Stomach (tissue), 9 donors: Measurements from ENCODE around the gene EIF2B1. TPM values are rescaled to one million over a fixed set of nuclear protein-coding genes. Genes with fewer than 3 reads are reported as not detected.

Source experiments
- DNase-seq, 2 donors: peaks; one replicate each; pipeline versions ENCODE4 v3.0.0 to v3.0.0-alpha.2; 2013 to 2019
- H3K27ac ChIP-seq, 5 donors: fragments of 200-600 bp in 4 of 5; sonication (generic) in 4 of 5; one replicate each; pipeline ENCODE4 v1.5.1; 2013 to 2019; ENCODE audit warnings: mild to moderate bottlenecking in 1 of 5, moderate library complexity in 1 of 5
- H3K27me3 ChIP-seq, 3 donors: fragments of 200-600 bp; sonication (generic); one replicate each; pipeline ENCODE4 v1.5.1; 2017 to 2019; ENCODE audit warnings: mixed run types in 1 of 3
- H3K36me3 ChIP-seq, 4 donors: fragments of 200-600 bp; sonication (generic); 1 replicate in 3 of 4; 2 replicates in 1 of 4; pipeline ENCODE4 v1.5.1; 2016 to 2019
- H3K4me1 ChIP-seq, 4 donors: fragments of 200-600 bp; sonication (generic); one replicate each; pipeline ENCODE4 v1.5.1; 2016 to 2019
- H3K4me3 ChIP-seq, 4 donors: fragments of 200-600 bp; sonication (generic) in 3 of 4; one replicate each; pipeline ENCODE4 v1.5.1; 2016 to 2019; ENCODE audit warnings: mild to moderate bottlenecking in 1 of 4
- H3K9me3 ChIP-seq, 4 donors: fragments of 200-600 bp; sonication (generic); one replicate each; pipeline ENCODE4 v1.5.1; 2016 to 2019
- EP300 ChIP-seq: sonication (generic); formaldehyde crosslinking; IDR thresholded peaks from one replicate; pipeline ENCODE4 v1.6.1; 2017; ENCODE audit warnings: antibody characterized with exemption
- POLR2A ChIP-seq, 4 donors: fragments of 450-650 bp; IDR thresholded peaks; one replicate each; pipeline ENCODE4 v1.6.1; 2016; ENCODE audit warnings: antibody characterized with exemption in 4 of 4, control low read depth in 2 of 4, mild to moderate bottlenecking in 1 of 4, moderate library complexity in 1 of 4
- POLR2AphosphoS5 ChIP-seq, 3 donors: sonication (generic); formaldehyde crosslinking; IDR thresholded peaks; one replicate each; pipeline ENCODE4 v1.6.1; 2016; ENCODE audit warnings: antibody characterized with exemption in 3 of 3
- WGBS, 5 donors: extraction: QIAGEN DNeasy Blood & Tissue Kit in 3 of 5; methylation state at CpG; one replicate each; pipeline versions ENCODE4 v1.1.5 to v1.1.7; 2013 to 2018; 5-methylcytosine and 5-hydroxymethylcytosine counted together
- intact Hi-C: fragments of 100-400 bp; cut with DNase I; formaldehyde crosslinking; loops from one replicate; pipeline ENCODE4 v1.15.1; 2023; ENCODE audit warnings: low total_unique reads
- polyA plus RNA-seq, 3 donors: library from polyadenylated mRNA; stranded (reverse); fragments of 200-250 nt; gene quantifications; one replicate each; pipeline ENCODE4 v1.2.3, GENCODE V29; 2013
- total RNA-seq, 5 donors: library from RNA; depleted of rRNA; stranded (reverse); fragments of >200 nt; gene quantifications; one replicate each; pipeline versions ENCODE4 v1.1.0 to v1.2.3, GENCODE V29; 2014 to 2016
- TF ChIP-seq, protein P1 (sequence below), 7 experiments: fragments of 450-650 bp in 4 of 7; fragments of 200-600 bp in 3 of 7; sonication (generic) in 3 of 7; IDR thresholded peaks; one replicate each; pipeline ENCODE4 v1.5.1; 2016 to 2019; ENCODE audit warnings: antibody characterized with exemption in 7 of 7, control low read depth in 2 of 7, mild to moderate bottlenecking in 1 of 7
- donor health status: healthy with polysubstance abuse.
- donor health status: Bipolar disorder and iron deficiency.
- donor health status: healthy.

Gene EIF2B1
- total and polyA plus RNA-seq, 8 donors, result 20.0 to 194 (median 39.6) TPM

GRCh38 chr12:123599721-123600120, 33.8 kb downstream of the EIF2B1 start:
- intact Hi-C loops, result no loop called here
- TF ChIP-seq POLR2A (IDR thresholded peaks at IDR 0.05) (no peak), EP300 (no peak), POLR2AphosphoS5 (IDR thresholded peaks at IDR 0.05) (no peak)
- TF ChIP-seq, protein P1, sequence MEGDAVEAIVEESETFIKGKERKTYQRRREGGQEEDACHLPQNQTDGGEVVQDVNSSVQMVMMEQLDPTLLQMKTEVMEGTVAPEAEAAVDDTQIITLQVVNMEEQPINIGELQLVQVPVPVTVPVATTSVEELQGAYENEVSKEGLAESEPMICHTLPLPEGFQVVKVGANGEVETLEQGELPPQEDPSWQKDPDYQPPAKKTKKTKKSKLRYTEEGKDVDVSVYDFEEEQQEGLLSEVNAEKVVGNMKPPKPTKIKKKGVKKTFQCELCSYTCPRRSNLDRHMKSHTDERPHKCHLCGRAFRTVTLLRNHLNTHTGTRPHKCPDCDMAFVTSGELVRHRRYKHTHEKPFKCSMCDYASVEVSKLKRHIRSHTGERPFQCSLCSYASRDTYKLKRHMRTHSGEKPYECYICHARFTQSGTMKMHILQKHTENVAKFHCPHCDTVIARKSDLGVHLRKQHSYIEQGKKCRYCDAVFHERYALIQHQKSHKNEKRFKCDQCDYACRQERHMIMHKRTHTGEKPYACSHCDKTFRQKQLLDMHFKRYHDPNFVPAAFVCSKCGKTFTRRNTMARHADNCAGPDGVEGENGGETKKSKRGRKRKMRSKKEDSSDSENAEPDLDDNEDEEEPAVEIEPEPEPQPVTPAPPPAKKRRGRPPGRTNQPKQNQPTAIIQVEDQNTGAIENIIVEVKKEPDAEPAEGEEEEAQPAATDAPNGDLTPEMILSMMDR (IDR thresholded peaks at IDR 0.05), result no peak
- peaks cover 14 to 52% (median 37%) of the 10 kb centered on the region in 4 donors for H3K4me1 ChIP-seq
- peak in 1 of 2 donors; percentile 11 for DNase-seq
- H3K27ac ChIP-seq, result no peak overlapping the region
- peaks cover 20 to 56% (median 50%) of the 10 kb centered on the region in 4 donors for H3K36me3 ChIP-seq
- H3K27me3 ChIP-seq, result no peaks in the 10 kb centered on the region
- WGBS, 5 donors, result 87 to 94% (median 91%) methylated on average over 7 of the region's 7 CpGs
- H3K4me3 ChIP-seq, result no peak overlapping the region
- H3K9me3 ChIP-seq, result no peaks in the 10 kb centered on the region

DNA sequence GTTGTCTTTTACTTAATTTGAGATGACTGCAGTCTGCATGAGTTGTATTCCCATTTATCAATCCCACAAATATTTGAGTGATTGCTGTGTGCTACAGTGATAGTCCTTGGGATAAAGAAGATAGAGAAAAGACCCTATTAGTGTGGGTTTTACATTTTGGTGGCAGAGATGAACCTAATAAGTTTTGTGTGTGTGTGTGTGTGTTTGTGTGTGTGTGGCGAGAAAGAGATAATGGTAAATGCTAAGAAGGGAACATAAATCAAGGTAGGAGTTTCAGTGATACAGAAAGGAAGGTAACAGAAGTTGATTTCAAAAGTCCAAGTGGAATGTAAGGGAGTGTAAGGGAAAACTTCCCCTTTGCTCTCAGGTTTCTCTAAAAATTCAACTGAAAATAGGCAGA, 34.2 kb downstream of the EIF2B1 start:
- intact Hi-C loops, result no loop called here

DNA sequence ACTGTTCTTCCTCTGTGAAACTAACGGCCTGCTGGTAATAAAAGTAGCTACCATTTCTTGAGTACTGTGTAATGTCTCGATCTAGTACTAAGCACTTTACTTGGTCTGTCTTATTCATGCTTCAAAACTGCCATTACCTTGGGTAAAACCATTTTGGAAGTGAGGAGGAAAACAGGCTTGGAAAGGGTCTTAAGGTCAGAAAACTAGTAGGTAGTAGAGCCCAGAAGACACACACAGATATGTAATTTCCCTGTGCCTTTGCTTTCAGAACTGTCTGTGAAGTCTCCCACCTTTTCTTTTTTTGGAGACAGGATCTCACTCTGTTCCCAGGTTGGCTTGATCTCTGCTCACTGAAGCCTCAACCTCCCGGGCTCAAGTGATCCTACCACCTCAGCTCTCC, 35.0 kb downstream of the EIF2B1 start:
- H3K27me3 ChIP-seq, result no peaks in the 10 kb centered on the region
- intact Hi-C loops, result no loop called here
- no peaks in the 10 kb centered on the region for H3K9me3 ChIP-seq
- peaks cover 13 to 44% (median 35%) of the 10 kb centered on the region in 4 donors for H3K4me1 ChIP-seq
- DNase-seq, result peak in 1 of 2 donors; percentile 5
- H3K36me3 ChIP-seq, result peaks cover 23 to 58% (median 58%) of the 10 kb centered on the region in 4 donors
- 77 to 84% (median 79%) methylated on average over 3 of the region's 3 CpGs for WGBS, 5 donors
- TF ChIP-seq, protein P1 (IDR thresholded peaks at IDR 0.05), result no peak
- TF ChIP-seq POLR2AphosphoS5 (IDR thresholded peaks at IDR 0.05) (no peak), EP300 (no peak), POLR2A (IDR thresholded peaks at IDR 0.05) (no peak)
- H3K27ac ChIP-seq, result no peak overlapping the region
- no peak overlapping the region for H3K4me3 ChIP-seq

More for the DNA sequence above, 34.2 kb downstream of the EIF2B1 start:
- TF ChIP-seq, protein P1 (IDR thresholded peaks at IDR 0.05), result no peak
- TF ChIP-seq POLR2A (IDR thresholded peaks at IDR 0.05) (no peak), POLR2AphosphoS5 (IDR thresholded peaks at IDR 0.05) (no peak), EP300 (no peak)
- no peaks in the 10 kb centered on the region for H3K9me3 ChIP-seq
- peaks cover 14 to 52% (median 40%) of the 10 kb centered on the region in 4 donors for H3K4me1 ChIP-seq
- H3K27me3 ChIP-seq, result no peaks in the 10 kb centered on the region
- no peak overlapping the region for H3K4me3 ChIP-seq
- no peak for DNase-seq
- WGBS, 5 donors, result 81 to 97% (median 95%) methylated on average over 1 of the region's 1 CpG
- H3K27ac ChIP-seq, result no peak overlapping the region
- H3K36me3 ChIP-seq, result peaks cover 20 to 56% (median 52%) of the 10 kb centered on the region in 4 donors

DNA sequence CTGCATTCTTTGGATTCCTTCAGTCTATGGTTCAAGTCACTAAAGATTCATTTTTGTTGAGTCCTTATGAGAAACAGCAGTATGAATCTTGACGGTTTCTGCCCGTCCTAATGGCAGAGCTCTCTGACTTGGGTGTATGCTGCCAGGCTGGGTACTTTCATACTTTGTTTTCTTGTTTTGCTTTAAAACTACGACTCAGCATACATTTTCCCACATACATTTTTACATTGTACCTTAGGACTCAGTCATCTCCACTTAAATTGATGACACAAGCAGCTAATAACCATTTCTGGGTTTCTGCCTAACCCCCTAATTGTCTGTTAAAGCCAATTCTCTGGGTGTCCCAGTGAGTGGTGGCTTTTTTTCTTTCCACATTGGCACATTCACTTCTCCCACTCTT, 36.4 kb downstream of the EIF2B1 start:
- TF ChIP-seq, protein P1 (IDR thresholded peaks at IDR 0.05), result no peak
- TF ChIP-seq POLR2AphosphoS5 (IDR thresholded peaks at IDR 0.05), result no peak
- no peak for TF ChIP-seq POLR2A (IDR thresholded peaks at IDR 0.05)
- no peak for TF ChIP-seq EP300
- intact Hi-C loops, result no loop called here
- Histone ChIP-seq H3K27me3 (no peaks in the 10 kb centered on the region), H3K4me3 (no peak overlapping the region), H3K27ac (no peak overlapping the region), H3K36me3 (peaks cover 31 to 73% (median 72%) of the 10 kb centered on the region in 4 donors), H3K4me1 (peaks cover 8 to 40% (median 27%) of the 10 kb centered on the region in 4 donors), H3K9me3 (no peaks in the 10 kb centered on the region)
- WGBS, 5 donors, result 81 to 89% (median 86%) methylated on average over 3 of the region's 3 CpGs
- DNase-seq, result no peak
